ENCODE measurements around the gene CKB.

GRCh38 chr14:103504991-103505565 is 17.6 kb downstream of the CKB start:
- TF ChIP-seq CTCF (conservative IDR thresholded peaks at IDR 0.05; ENCODE audit: low read length) (no peak), EZH2phosphoT487 (IDR thresholded peaks at IDR 0.05; ENCODE audit: borderline replicate concordance, low read depth, low read length) (no peak)

All from OCI-LY7 (cell line).